ENCODE results near the gene DSCAM. TPM values are rescaled to one million over a fixed set of nuclear protein-coding genes. Genes with fewer than 3 reads are reported as not detected.

Gene DSCAM
- total and polyA plus RNA-seq, 2 experiments from 2014 or later = 0.07 TPM; not detected in 1

DNA sequence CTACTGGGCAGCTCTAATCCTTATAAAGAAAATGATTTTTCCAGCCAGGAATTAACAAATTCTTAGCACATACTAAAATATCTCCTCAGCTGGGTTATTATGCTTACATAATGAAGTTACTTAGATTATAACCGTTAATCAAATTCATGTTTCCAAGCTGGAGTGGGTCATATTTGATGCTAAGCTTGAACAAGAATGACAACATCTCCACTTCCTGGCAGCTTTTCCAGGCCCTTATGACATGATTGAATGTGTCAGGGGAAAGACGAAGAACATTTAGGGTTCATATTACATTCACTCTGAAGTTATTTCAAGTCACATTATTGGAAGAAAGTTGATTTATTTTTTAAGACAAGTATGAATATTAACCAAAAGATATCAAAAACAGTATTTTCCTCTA, 646.0 kb downstream of the DSCAM start:
- Mint-ChIP-seq H3K9me3 (peaks cover 86% of the 10 kb centered on the region), H3K27ac (no peak overlapping the region), H3K4me3 (no peak overlapping the region), H3K36me3 (ENCODE audit: low read depth) (peaks cover 11% of the 10 kb centered on the region; the same call in 2 of the 3 replicates), H3K27me3 (ENCODE audit: insufficient read depth, low read depth, poor library complexity) (no peaks in the 10 kb centered on the region), H3K4me1 (no peaks in the 10 kb centered on the region)
- no peaks in the 10 kb centered on the region for H3K36me3 ChIP-seq (ENCODE audit: insufficient read depth)
- no peak for DNase-seq (ENCODE audit: low spot score)
- no peak for ATAC-seq
- H3K4me3 ChIP-seq = no peak overlapping the region
- H3K79me2 ChIP-seq (replicated peaks; ENCODE audit: insufficient read depth) = no peaks in the 10 kb centered on the region
- no peaks in the 10 kb centered on the region for H4K20me1 ChIP-seq (replicated peaks; ENCODE audit: insufficient read depth)
- no peaks in the 10 kb centered on the region for H3K27me3 ChIP-seq (ENCODE audit: insufficient read depth)
- no peak overlapping the region for H2AFZ ChIP-seq
- no peaks in the 10 kb centered on the region for H3F3A ChIP-seq (replicated peaks; ENCODE audit: low read depth)
- no peak overlapping the region for H3K4me2 ChIP-seq
- no peak overlapping the region for H3K27ac ChIP-seq (ENCODE audit: low read depth)
- 0 out of 2 replicates have a peak, but pooled peaks cover 4% of the 10 kb centered on the region for H3K9me2 ChIP-seq (ENCODE audit: insufficient read depth)
- no peak for TF ChIP-seq EZH2phosphoT487 (IDR thresholded peaks at IDR 0.05; ENCODE audit: unreplicated experiment)
- TF ChIP-seq, protein P1, sequence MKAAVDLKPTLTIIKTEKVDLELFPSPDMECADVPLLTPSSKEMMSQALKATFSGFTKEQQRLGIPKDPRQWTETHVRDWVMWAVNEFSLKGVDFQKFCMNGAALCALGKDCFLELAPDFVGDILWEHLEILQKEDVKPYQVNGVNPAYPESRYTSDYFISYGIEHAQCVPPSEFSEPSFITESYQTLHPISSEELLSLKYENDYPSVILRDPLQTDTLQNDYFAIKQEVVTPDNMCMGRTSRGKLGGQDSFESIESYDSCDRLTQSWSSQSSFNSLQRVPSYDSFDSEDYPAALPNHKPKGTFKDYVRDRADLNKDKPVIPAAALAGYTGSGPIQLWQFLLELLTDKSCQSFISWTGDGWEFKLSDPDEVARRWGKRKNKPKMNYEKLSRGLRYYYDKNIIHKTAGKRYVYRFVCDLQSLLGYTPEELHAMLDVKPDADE (IDR thresholded peaks at IDR 0.05) = no peak
- TF ChIP-seq CREB1 (CRISPR knock-in tag; IDR thresholded peaks at IDR 0.05; ENCODE audit: low read depth) = no peak
- TF ChIP-seq, protein P2, sequence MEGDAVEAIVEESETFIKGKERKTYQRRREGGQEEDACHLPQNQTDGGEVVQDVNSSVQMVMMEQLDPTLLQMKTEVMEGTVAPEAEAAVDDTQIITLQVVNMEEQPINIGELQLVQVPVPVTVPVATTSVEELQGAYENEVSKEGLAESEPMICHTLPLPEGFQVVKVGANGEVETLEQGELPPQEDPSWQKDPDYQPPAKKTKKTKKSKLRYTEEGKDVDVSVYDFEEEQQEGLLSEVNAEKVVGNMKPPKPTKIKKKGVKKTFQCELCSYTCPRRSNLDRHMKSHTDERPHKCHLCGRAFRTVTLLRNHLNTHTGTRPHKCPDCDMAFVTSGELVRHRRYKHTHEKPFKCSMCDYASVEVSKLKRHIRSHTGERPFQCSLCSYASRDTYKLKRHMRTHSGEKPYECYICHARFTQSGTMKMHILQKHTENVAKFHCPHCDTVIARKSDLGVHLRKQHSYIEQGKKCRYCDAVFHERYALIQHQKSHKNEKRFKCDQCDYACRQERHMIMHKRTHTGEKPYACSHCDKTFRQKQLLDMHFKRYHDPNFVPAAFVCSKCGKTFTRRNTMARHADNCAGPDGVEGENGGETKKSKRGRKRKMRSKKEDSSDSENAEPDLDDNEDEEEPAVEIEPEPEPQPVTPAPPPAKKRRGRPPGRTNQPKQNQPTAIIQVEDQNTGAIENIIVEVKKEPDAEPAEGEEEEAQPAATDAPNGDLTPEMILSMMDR (conservative IDR thresholded peaks at IDR 0.05; ENCODE audit: low read depth in 2 of 2) = no peak
- TF ChIP-seq NANOG (IDR thresholded peaks at IDR 0.05; ENCODE audit: borderline replicate concordance) = no peak
- TF ChIP-seq STAT1 (IDR thresholded peaks at IDR 0.05; ENCODE audit: unreplicated experiment) = no peak
- no peak for TF ChIP-seq ZNF331 (CRISPR knock-in tag; IDR thresholded peaks at IDR 0.05; ENCODE audit: low read depth)
- no peak for TF ChIP-seq POLR2AphosphoS5 (IDR thresholded peaks at IDR 0.05; ENCODE audit: low read depth)
- no peak for TF ChIP-seq REST (IDR thresholded peaks at IDR 0.05; ENCODE audit: unreplicated experiment)
- no peak for TF ChIP-seq ZNF114 (CRISPR knock-in tag; IDR thresholded peaks at IDR 0.05)
- no peak for TF ChIP-seq JUNB (IDR thresholded peaks at IDR 0.05; ENCODE audit: unreplicated experiment)
- no peak for TF ChIP-seq ZNF462 (CRISPR knock-in tag; IDR thresholded peaks at IDR 0.05)
- TF ChIP-seq EZH2 (IDR thresholded peaks at IDR 0.05; ENCODE audit: low read depth, unreplicated experiment) = no peak
- H3K4me1 ChIP-seq (ENCODE audit: insufficient read depth) = no peaks in the 10 kb centered on the region

Measured in GM23338 (cell line).